ENCODE data around the gene PRR13. TPM values are rescaled to one million over a fixed set of nuclear protein-coding genes. Genes with fewer than 3 reads are reported as not detected.
"Not testable (repeated sequence)": the region's sequence is repeated elsewhere in the genome, so short reads cannot be mapped to it uniquely, and the experiment has no call there.

Gene PRR13
- polyA plus RNA-seq, 6 donors from 2014 or later: 660 to 1,169 (median 730) TPM

- Mint-ChIP-seq H3K9me3 (no peaks in the 10 kb centered on the region), H3K27ac (peak within 1 kb of the TSS in 1 of 6 donors; percentile 33), H3K4me1 (peaks cover 16 to 26% (median 21%) of the 10 kb centered on the region in 3 donors), H3K27me3 (no peaks in the 10 kb centered on the region), H3K36me3 (no peaks in the 10 kb centered on the region), H3K4me3 (no peak within 1 kb of the TSS)
- ATAC-seq (ENCODE audit: low read depth in 2 of 2) (no peak), DNase-seq (no peak)
These were observed 17.9 kb upstream of the PRR13 start, which contains the start of gene AMHR2 for GRCh38 chr12:53423597-53423996. Gene AMHR2 (plus strand): TSS chr12:53423855. CDS start chr12:53423935, 80 bp downstream.

- H3K27ac Mint-ChIP-seq: peak overlapping the region in 1 of 6 donors; percentile 72
These were observed 16.7 kb upstream of the PRR13 start for GRCh38 chr12:53424626-53425514.

GRCh38 chr12:53425515-53426150, 15.9 kb upstream of the PRR13 start:
- no peaks in the 10 kb centered on the region for H3K36me3 Mint-ChIP-seq
- ATAC-seq (ENCODE audit: low read depth in 2 of 2) (no peak), DNase-seq (no peak)
- H3K9me3 Mint-ChIP-seq: no peaks in the 10 kb centered on the region
- H3K4me3 Mint-ChIP-seq: peak overlapping the region in 1 of 8 donors; percentile 29
- H3K27me3 Mint-ChIP-seq: no peaks in the 10 kb centered on the region
- H3K27ac Mint-ChIP-seq: no peak overlapping the region
- H3K4me1 Mint-ChIP-seq: peaks cover 6 to 12% (median 7%) of the 10 kb centered on the region in 3 donors

More at GRCh38 chr12:53424626-53425514, 16.7 kb upstream of the PRR13 start:
- Mint-ChIP-seq H3K4me3 (no peak overlapping the region), H3K9me3 (no peaks in the 10 kb centered on the region), H3K27me3 (no peaks in the 10 kb centered on the region), H3K36me3 (no peaks in the 10 kb centered on the region), H3K4me1 (peaks cover 6 to 15% (median 8%) of the 10 kb centered on the region in 3 donors)
- ATAC-seq (ENCODE audit: low read depth in 2 of 2): no peak
- no peak for DNase-seq

GRCh38 chr12:53427905-53428594, 13.5 kb upstream of the PRR13 start:
- DNase-seq: no peak
- Mint-ChIP-seq H3K27ac (peak overlapping the region in 2 of 6 donors; percentile 38 to 68), H3K9me3 (no peaks in the 10 kb centered on the region)

GRCh38 chr12:53428741-53429140, 12.8 kb upstream of the PRR13 start:
- Mint-ChIP-seq H3K4me1 (no peaks in the 10 kb centered on the region), H3K4me3 (no peak overlapping the region), H3K36me3 (no peaks in the 10 kb centered on the region), H3K27me3 (no peaks in the 10 kb centered on the region), H3K27ac (no peak overlapping the region), H3K9me3 (no peaks in the 10 kb centered on the region)
- DNase-seq (no peak), ATAC-seq (ENCODE audit: low read depth in 2 of 2) (no peak)

More at GRCh38 chr12:53427905-53428594, 13.5 kb upstream of the PRR13 start:
- no peak for ATAC-seq (ENCODE audit: low read depth in 2 of 2)
- Mint-ChIP-seq H3K4me1 (no peaks in the 10 kb centered on the region), H3K27me3 (no peaks in the 10 kb centered on the region), H3K36me3 (no peaks in the 10 kb centered on the region), H3K4me3 (no peak overlapping the region)

- Mint-ChIP-seq H3K9me3 (no peaks in the 10 kb centered on the region), H3K4me1 (no peaks in the 10 kb centered on the region), H3K4me3 (no peak overlapping the region), H3K36me3 (no peaks in the 10 kb centered on the region), H3K27me3 (no peaks in the 10 kb centered on the region), H3K27ac (no peak overlapping the region)
- DNase-seq (no peak), ATAC-seq (ENCODE audit: low read depth in 2 of 2) (no peak)
These were observed 11.4 kb upstream of the PRR13 start for GRCh38 chr12:53430116-53430515.

- Mint-ChIP-seq H3K4me1 (no peaks in the 10 kb centered on the region), H3K4me3 (no peak overlapping the region), H3K27me3 (no peaks in the 10 kb centered on the region), H3K36me3 (no peaks in the 10 kb centered on the region), H3K27ac (no peak overlapping the region), H3K9me3 (no peaks in the 10 kb centered on the region)
- DNase-seq: no peak
- ATAC-seq (ENCODE audit: low read depth in 2 of 2): no peak
These were observed 10.3 kb upstream of the PRR13 start for GRCh38 chr12:53431187-53431586.

GRCh38 chr12:53435326-53435725, 6.2 kb upstream of the PRR13 start:
- not testable (repeated sequence) for H3K36me3 Mint-ChIP-seq; H3K4me1 Mint-ChIP-seq; H3K27ac Mint-ChIP-seq; DNase-seq; H3K27me3 Mint-ChIP-seq; H3K9me3 Mint-ChIP-seq; ATAC-seq (ENCODE audit: low read depth in 2 of 2); H3K4me3 Mint-ChIP-seq

GRCh38 chr12:53439582-53439981, 2.0 kb upstream of the PRR13 start:
- Mint-ChIP-seq H3K27ac (peak overlapping the region in 2 of 6 donors; percentile 44 to 69), H3K4me3 (peak overlapping the region in 3 of 8 donors; percentile 27 to 66 (median 65)), H3K4me1 (peaks cover 16 to 38% (median 18%) of the 10 kb centered on the region in 3 donors)
- ATAC-seq (ENCODE audit: low read depth in 2 of 2); H3K27me3 Mint-ChIP-seq; H3K9me3 Mint-ChIP-seq; DNase-seq; H3K36me3 Mint-ChIP-seq: not testable (repeated sequence)

GRCh38 chr12:53443955-53444354, 2.4 kb downstream of the PRR13 start:
- DNase-seq (no peak), ATAC-seq (ENCODE audit: low read depth in 2 of 2) (no peak)
- Mint-ChIP-seq H3K27me3 (no peaks in the 10 kb centered on the region), H3K27ac (peak overlapping the region in 2 of 6 donors; percentile 11 to 93), H3K9me3 (peaks cover 0 to 1% (median 0%) of the 10 kb centered on the region in 7 donors), H3K4me1 (peaks cover 21 to 56% (median 35%) of the 10 kb centered on the region in 3 donors), H3K4me3 (peak overlapping the region; percentile 35 to 99 (median 66)), H3K36me3 (peaks cover 0 to 4% of the 10 kb centered on the region in 2 donors)

- not testable (repeated sequence) for H3K36me3 Mint-ChIP-seq; H3K27me3 Mint-ChIP-seq; H3K9me3 Mint-ChIP-seq; ATAC-seq (ENCODE audit: low read depth in 2 of 2); DNase-seq
- Mint-ChIP-seq H3K4me1 (peaks cover 21 to 56% (median 35%) of the 10 kb centered on the region in 3 donors), H3K27ac (peak overlapping the region in 4 of 6 donors; percentile 20 to 81 (median 52)), H3K4me3 (peak overlapping the region in 5 of 8 donors; percentile 9 to 99 (median 47))
These were observed 3.2 kb downstream of the PRR13 start for GRCh38 chr12:53444593-53445325.

- H3K27me3 Mint-ChIP-seq: no peaks in the 10 kb centered on the region
- no peak overlapping the region for H3K4me3 Mint-ChIP-seq
- no peaks in the 10 kb centered on the region for H3K9me3 Mint-ChIP-seq
- no peak overlapping the region for H3K27ac Mint-ChIP-seq
- DNase-seq (no peak), ATAC-seq (ENCODE audit: low read depth in 2 of 2) (no peak)
- H3K4me1 Mint-ChIP-seq: peaks cover 32 to 46% (median 41%) of the 10 kb centered on the region in 3 donors
- peaks cover 8 to 13% of the 10 kb centered on the region in 2 donors for H3K36me3 Mint-ChIP-seq
These were observed 9.4 kb downstream of the PRR13 start for GRCh38 chr12:53450936-53451335.

All from naive B cell (primary cell).